Esophagus squamous epithelium (tissue), 5 donors: ENCODE measurements around the gene ABCC9. TPM values are rescaled to one million over a fixed set of nuclear protein-coding genes. Genes with fewer than 3 reads are reported as not detected.

Experiments used
- DNase-seq: peaks from one replicate; lab custom pipeline; 2025; lab: John Stamatoyannopoulos, UW
- H3K27ac ChIP-seq, 4 donors: fragments of 200-600 bp; sonication (generic); one replicate each; pipeline ENCODE4 v1.5.1; 2016 to 2019; ENCODE audit warnings: mild to moderate bottlenecking in 1 of 4
- H3K27me3 ChIP-seq, 4 donors: fragments of 200-600 bp; sonication (generic); 1 replicate in 3 of 4; 2 replicates in 1 of 4; pipeline versions ENCODE4 v1.5.1 to v1.6.0; 2017 to 2021; ENCODE audit warnings: antibody characterized with exemption in 1 of 4
- H3K36me3 ChIP-seq, 3 donors: fragments of 200-600 bp; sonication (generic); one replicate each; pipeline ENCODE4 v1.5.1; 2016 to 2019
- H3K4me1 ChIP-seq, 3 donors: fragments of 200-600 bp; sonication (generic); one replicate each; pipeline ENCODE4 v1.5.1; 2017 to 2019
- H3K4me3 ChIP-seq, 4 donors: fragments of 200-600 bp; sonication (generic); 1 replicate in 3 of 4; 2 replicates in 1 of 4; pipeline ENCODE4 v1.5.1; 2016 to 2019; ENCODE audit warnings: mild to moderate bottlenecking in 2 of 4, moderate library complexity in 1 of 4
- H3K9me3 ChIP-seq, 3 donors: fragments of 200-600 bp; sonication (generic); one replicate each; pipeline ENCODE4 v1.5.1; 2016 to 2019
- POLR2A ChIP-seq, 4 donors: fragments of 450-650 bp; IDR thresholded peaks; one replicate each; pipeline ENCODE4 v1.6.1; 2017; ENCODE audit warnings: antibody characterized with exemption in 4 of 4, mild to moderate bottlenecking in 4 of 4, moderate library complexity in 3 of 4
- WGBS, 2 donors: methylation state at CpG; one replicate each; pipeline ENCODE4 v1.1.5; 2018; 5-methylcytosine and 5-hydroxymethylcytosine counted together
- intact Hi-C: fragments of 100-400 bp; cut with DNase I; formaldehyde crosslinking; loops from one replicate; pipeline ENCODE4 v1.15.0; 2022
- total RNA-seq, 4 donors: library from RNA; depleted of rRNA; stranded (reverse); fragments of >200 nt; gene quantifications; one replicate each; pipeline ENCODE4 v1.1.0, GENCODE V29; 2016
- TF ChIP-seq, protein P1 (sequence below), 6 experiments: fragments of 450-650 bp in 4 of 6; fragments of 200-600 bp in 2 of 6; sonication (generic) in 2 of 6; IDR thresholded peaks; one replicate each; pipeline ENCODE4 v1.5.1; 2016 to 2019; ENCODE audit warnings: antibody characterized with exemption in 6 of 6, mild to moderate bottlenecking in 4 of 6, moderate library complexity in 4 of 6
- donor health status: DM: yes; HTN: yes; CAD: no.

Gene ABCC9
- total RNA-seq, 4 donors from 2014 or later: 0.68 to 11.6 (median 6.0) TPM

DNA sequence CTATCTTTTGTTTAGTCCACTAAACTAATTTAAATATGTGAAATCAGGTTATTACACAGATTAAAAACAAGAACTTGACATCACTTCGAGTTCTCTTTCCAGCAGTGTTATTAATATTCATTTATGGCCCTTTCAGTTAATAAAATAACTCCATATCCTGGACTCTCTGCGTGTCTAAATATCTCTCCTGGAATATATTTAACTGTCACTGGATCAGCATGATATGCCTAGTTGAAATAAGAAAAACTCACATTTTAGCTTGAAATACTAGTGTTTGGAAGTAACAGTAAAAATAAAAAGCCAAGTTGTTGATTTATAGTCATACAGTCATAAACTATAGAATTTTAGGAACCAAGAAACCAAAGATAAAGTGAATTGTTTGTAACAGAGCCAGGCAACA lies 45.6 kb downstream of the ABCC9 start:
- Histone ChIP-seq H3K4me3 (no peak overlapping the region), H3K4me1 (peaks cover 0 to 3% (median 0%) of the 10 kb centered on the region in 3 donors), H3K9me3 (no peaks in the 10 kb centered on the region), H3K36me3 (no peaks in the 10 kb centered on the region), H3K27me3 (no peaks in the 10 kb centered on the region), H3K27ac (no peak overlapping the region)
- intact Hi-C loops: no loop called here
- WGBS, 2 donors: 57 to 64% methylated on average over 2 of the region's 2 CpGs
- no peak for DNase-seq
- no peak for TF ChIP-seq POLR2A (IDR thresholded peaks at IDR 0.05)
- TF ChIP-seq, protein P1, sequence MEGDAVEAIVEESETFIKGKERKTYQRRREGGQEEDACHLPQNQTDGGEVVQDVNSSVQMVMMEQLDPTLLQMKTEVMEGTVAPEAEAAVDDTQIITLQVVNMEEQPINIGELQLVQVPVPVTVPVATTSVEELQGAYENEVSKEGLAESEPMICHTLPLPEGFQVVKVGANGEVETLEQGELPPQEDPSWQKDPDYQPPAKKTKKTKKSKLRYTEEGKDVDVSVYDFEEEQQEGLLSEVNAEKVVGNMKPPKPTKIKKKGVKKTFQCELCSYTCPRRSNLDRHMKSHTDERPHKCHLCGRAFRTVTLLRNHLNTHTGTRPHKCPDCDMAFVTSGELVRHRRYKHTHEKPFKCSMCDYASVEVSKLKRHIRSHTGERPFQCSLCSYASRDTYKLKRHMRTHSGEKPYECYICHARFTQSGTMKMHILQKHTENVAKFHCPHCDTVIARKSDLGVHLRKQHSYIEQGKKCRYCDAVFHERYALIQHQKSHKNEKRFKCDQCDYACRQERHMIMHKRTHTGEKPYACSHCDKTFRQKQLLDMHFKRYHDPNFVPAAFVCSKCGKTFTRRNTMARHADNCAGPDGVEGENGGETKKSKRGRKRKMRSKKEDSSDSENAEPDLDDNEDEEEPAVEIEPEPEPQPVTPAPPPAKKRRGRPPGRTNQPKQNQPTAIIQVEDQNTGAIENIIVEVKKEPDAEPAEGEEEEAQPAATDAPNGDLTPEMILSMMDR (IDR thresholded peaks at IDR 0.05): no peak

GRCh38 chr12:21894792-21895595 lies 46.2 kb downstream of the ABCC9 start:
- TF ChIP-seq POLR2A (IDR thresholded peaks at IDR 0.05): no peak
- TF ChIP-seq, protein P1 (IDR thresholded peaks at IDR 0.05): no peak
- intact Hi-C loops: no loop called here
- peaks cover 0 to 3% (median 0%) of the 10 kb centered on the region in 3 donors for H3K4me1 ChIP-seq
- 56 to 68% methylated on average over 4 of the region's 4 CpGs for WGBS, 2 donors
- H3K27ac ChIP-seq: peak overlapping the region in 3 of 4 donors; percentile 10 to 53 (median 29)
- H3K4me3 ChIP-seq: no peak overlapping the region
- no peaks in the 10 kb centered on the region for H3K27me3 ChIP-seq
- DNase-seq: no peak
- H3K9me3 ChIP-seq: no peaks in the 10 kb centered on the region
- no peaks in the 10 kb centered on the region for H3K36me3 ChIP-seq

DNA sequence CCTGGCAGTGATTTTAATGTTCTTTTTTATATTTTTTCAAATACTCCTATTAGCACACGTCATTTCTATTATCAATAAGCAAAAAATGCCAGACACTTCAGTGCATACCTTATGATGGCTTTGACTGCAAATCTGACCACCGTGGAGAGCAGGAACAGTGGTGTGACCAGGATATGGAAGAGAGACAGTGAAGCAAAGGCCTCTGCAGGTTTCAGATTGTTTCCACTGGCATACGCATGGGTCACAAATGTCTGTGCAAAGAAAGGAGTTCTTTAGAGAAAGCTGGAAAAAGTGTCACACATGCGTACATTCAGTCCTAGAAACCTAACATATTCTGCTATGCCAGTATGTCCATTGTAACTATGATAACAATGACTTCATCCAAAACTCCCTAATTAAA lies 47.3 kb downstream of the ABCC9 start:
- Histone ChIP-seq H3K27me3 (no peaks in the 10 kb centered on the region), H3K4me3 (no peak overlapping the region), H3K27ac (peak overlapping the region in 2 of 4 donors; percentile 10 to 29), H3K36me3 (no peaks in the 10 kb centered on the region), H3K9me3 (no peaks in the 10 kb centered on the region), H3K4me1 (peaks cover 0 to 3% (median 0%) of the 10 kb centered on the region in 3 donors)
- WGBS, 2 donors: 71 to 82% methylated on average over 4 of the region's 4 CpGs
- no peak for TF ChIP-seq POLR2A (IDR thresholded peaks at IDR 0.05)
- TF ChIP-seq, protein P1 (IDR thresholded peaks at IDR 0.05): no peak
- intact Hi-C loops: no loop called here
- DNase-seq: no peak

- Histone ChIP-seq H3K4me3 (no peak overlapping the region), H3K4me1 (peaks cover 0 to 3% (median 0%) of the 10 kb centered on the region in 3 donors), H3K9me3 (no peaks in the 10 kb centered on the region), H3K36me3 (no peaks in the 10 kb centered on the region), H3K27me3 (no peaks in the 10 kb centered on the region), H3K27ac (peak overlapping the region in 3 of 4 donors; percentile 60 to 75 (median 69))
- intact Hi-C loops: no loop called here
- 32 to 47% methylated on average over 1 of the region's 1 CpG for WGBS, 2 donors
- no peak for DNase-seq
- TF ChIP-seq, protein P1 (IDR thresholded peaks at IDR 0.05): no peak
- no peak for TF ChIP-seq POLR2A (IDR thresholded peaks at IDR 0.05)
Observed at GRCh38 chr12:21892341-21892740, 48.9 kb downstream of the ABCC9 start.

- intact Hi-C loops: no loop called here
Observed at GRCh38 chr12:21891751-21892217, 49.4 kb downstream of the ABCC9 start.

More at GRCh38 chr12:21891751-21892217, 49.4 kb downstream of the ABCC9 start:
- 43 to 46% methylated on average over 2 of the region's 2 CpGs for WGBS, 2 donors
- H3K27ac ChIP-seq: peak overlapping the region in 3 of 4 donors; percentile 60 to 75 (median 69)
- no peak overlapping the region for H3K4me3 ChIP-seq
- no peak for TF ChIP-seq POLR2A (IDR thresholded peaks at IDR 0.05)
- TF ChIP-seq, protein P1 (IDR thresholded peaks at IDR 0.05): no peak
- peaks cover 0 to 3% (median 0%) of the 10 kb centered on the region in 3 donors for H3K4me1 ChIP-seq
- no peaks in the 10 kb centered on the region for H3K27me3 ChIP-seq
- H3K36me3 ChIP-seq: no peaks in the 10 kb centered on the region
- no peaks in the 10 kb centered on the region for H3K9me3 ChIP-seq
- DNase-seq: no peak
